ENCODE measurements around the gene ACP5. TPM values are rescaled to one million over a fixed set of nuclear protein-coding genes. Genes with fewer than 3 reads are reported as not detected.

Gene ACP5
- total RNA-seq, 1 donor from 2014 or later = 2.3 TPM

GRCh38 chr19:11554160-11554559 lies 23.3 kb downstream of the ACP5 start:
- ATAC-seq (ENCODE audit: poor library complexity) (no peak), DNase-seq (no peak)
- intact Hi-C loops (cut with DNase I) = no loop called here

- intact Hi-C loops (cut with DNase I) = no loop called here
- ATAC-seq (ENCODE audit: poor library complexity) (no peak), DNase-seq (no peak)
Measured at GRCh38 chr19:11552666-11553372, 24.6 kb downstream of the ACP5 start.

DNA sequence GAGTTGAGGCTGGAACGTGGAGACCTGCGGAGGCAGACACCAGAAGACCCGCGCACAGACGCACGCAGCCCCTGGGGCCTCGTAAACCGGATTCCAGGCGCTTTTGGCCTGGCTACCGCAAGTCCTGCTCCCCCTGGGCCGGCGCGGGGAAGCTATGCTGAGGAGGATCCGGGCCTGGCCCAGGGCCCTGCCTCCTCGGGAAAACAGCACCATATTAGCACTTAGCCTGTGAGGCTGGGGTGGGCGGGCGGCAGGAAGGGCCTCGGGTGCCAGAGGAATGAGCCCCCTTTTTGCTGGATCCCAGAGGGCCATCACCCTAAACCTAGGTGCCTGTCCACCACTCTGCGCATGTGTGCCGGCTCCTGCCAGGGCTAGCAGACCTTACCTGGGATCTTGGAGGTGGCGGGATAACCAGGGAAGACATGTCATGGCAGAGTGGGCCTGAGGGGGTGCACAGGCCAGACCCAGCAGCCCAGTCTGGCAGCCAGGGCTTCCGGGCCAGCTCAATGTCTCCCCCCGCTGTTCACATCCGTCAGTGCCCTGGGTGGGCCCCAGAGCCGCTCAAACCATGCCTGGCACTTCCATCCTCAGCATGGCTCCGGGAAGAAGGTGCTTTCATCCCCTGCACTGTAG lies 25.7 kb downstream of the ACP5 start:
- DNase-seq = no peak
- no peak for ATAC-seq (ENCODE audit: poor library complexity)
- intact Hi-C loops (cut with DNase I) = no loop called here

DNA sequence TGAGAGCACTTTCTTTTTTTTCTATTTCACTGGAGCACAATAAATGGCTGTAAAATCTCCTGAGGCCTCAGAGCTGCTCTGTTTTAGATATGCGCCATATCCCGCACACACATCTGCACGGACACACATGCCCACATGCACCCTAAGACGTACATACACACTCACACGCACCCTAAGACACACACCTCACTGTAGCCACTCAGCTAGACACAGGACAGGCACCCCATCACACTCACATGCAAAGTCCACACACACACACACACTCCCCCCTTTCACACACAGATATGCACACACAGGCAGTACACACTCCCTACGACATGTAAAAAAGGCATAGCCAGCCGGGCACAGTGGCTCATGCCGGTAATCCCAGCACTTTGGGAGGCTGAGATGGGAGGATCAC lies 27.2 kb downstream of the ACP5 start:
- ATAC-seq (ENCODE audit: poor library complexity) (no peak), DNase-seq (no peak)
- intact Hi-C loops (cut with DNase I) = no loop called here

GRCh38 chr19:11549386-11549953 lies 28.0 kb downstream of the ACP5 start:
- ATAC-seq (ENCODE audit: poor library complexity) (no peak), DNase-seq (no peak)
- intact Hi-C loops (cut with DNase I) = no loop called here

- ATAC-seq (ENCODE audit: poor library complexity) (no peak), DNase-seq (no peak)
- intact Hi-C loops (cut with DNase I) = no loop called here
Measured at GRCh38 chr19:11547929-11548700, 29.3 kb downstream of the ACP5 start.

DNA sequence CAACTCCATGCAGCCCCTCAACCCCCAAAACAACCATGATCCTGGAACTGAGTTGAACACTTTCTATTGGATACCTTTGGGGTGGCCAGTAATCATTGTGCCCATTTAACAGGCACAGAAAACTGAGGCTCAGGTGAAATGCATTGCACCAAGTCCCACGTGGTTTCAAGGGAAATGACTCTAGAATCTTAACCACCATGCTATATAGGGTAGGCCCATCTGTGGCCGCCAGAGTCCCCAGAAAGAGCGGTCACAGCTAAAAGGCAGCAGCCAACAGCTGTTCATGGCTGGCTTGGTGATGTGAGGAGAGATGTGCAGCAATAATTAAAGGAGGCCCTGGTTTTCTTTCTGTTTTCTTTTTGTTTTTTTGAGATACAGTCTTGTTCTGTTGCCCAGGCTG lies 36.2 kb downstream of the ACP5 start:
- no peak for DNase-seq
- ATAC-seq (ENCODE audit: poor library complexity) = no peak
- intact Hi-C loops (cut with DNase I) = no loop called here

DNA sequence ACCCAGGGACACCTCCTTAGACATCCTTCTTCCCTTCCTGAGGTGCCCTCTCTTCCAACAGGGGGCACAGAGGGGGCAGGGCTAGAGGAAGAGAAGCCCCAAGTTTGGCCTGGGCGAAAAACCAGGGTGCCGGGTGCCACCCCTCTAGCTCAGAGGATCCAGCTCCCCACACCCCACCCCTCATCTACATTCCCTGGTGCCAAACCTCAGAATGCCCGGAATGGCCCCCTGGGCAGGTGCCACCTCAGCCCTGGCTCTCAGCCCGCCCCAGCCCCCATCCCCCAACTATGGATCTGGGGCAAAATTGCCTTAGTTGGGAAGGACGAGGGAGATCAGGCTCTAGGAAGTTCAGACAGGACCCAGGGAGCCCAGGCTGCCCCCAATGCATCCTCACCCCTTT lies 36.8 kb downstream of the ACP5 start:
- ATAC-seq (ENCODE audit: poor library complexity) (no peak), DNase-seq (no peak)
- intact Hi-C loops (cut with DNase I) = no loop called here

DNA sequence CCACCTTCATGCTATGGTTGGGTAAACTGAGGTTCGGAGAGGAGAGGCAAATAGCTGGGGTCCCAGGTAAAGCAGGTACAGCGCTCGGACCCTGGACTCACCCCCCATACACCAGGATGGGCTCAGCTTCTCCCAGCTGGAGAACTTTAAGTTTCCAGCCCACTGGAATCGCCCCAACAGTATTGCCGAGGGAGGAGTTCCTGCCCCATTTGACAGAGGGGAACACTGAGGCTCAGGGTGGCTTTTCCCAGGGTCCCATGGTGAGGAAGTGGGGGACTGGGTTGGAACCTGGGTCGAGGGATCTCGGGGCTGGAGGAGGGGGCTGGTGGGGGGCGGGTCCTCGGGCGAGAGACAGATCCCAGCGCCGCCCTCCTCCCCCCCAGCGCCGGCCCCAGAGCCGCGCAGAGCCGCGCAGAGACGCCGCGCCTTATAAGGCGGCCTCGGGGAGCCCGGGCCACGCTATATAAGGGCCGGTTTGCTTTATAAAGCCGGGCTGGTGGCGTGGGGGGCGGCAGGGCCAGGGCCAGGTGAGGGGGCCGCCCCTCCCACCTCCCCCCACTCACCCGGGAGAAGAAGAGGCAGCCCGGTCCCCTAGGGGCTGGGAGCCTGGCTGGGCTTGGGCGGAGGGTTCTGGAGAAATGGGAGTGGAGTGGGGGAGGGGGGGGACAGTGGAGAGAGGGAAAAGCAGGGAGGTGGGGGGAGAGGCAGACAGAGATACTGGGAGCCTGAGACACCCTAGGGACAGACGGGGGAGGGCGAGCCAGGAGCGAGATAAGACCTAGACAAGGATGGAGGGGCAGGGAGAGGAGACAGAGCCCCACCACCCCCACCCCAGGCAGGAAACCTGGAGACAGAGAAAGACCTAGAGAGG lies 37.7 kb downstream of the ACP5 start:
- DNase-seq (no peak), ATAC-seq (ENCODE audit: poor library complexity) (peak; percentile 60)
- intact Hi-C loops (cut with DNase I) = no loop called here

- DNase-seq (peak; percentile 73), ATAC-seq (ENCODE audit: poor library complexity) (peak; percentile 44)
- intact Hi-C loops (cut with DNase I) = no loop called here
Measured at GRCh38 chr19:11538232-11539036, 39.0 kb downstream of the ACP5 start, which contains the start of gene CNN1. Gene CNN1, plus strand, starts transcription at chr19:11538851. Its CDS starts 77 bp downstream, at chr19:11538928.

GRCh38 chr19:11535792-11536595 lies 41.5 kb downstream of the ACP5 start:
- ATAC-seq (ENCODE audit: poor library complexity) = peak; percentile 92
- peak; percentile 94 for DNase-seq
- intact Hi-C loops (cut with DNase I) = no loop called here

- intact Hi-C loops (cut with DNase I) = no loop called here
- no peak for DNase-seq
- ATAC-seq (ENCODE audit: poor library complexity) = no peak
Measured at GRCh38 chr19:11534948-11535347, 42.5 kb downstream of the ACP5 start.

DNA sequence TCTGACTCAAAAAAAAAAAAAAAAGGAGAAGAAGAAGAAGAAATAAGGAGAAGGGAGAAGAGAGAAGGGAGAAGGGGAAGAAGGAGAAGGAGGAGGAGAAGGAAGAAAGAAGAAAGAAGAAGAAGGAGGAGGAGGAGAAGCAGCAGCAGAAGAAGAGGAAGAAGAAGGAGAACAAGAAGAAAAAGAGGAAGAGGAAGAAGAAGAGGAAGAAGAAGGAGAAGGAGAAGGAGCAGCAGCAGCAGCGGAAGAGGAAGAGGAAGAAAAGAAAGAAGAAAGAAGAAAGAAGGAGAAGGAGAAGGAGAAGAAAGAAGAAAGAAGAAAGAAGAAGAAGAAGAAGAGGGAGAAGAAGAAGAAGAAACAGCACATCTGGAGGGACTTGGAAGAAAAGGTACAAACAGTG lies 42.9 kb downstream of the ACP5 start:
- intact Hi-C loops (cut with DNase I) = no loop called here
- ATAC-seq (ENCODE audit: poor library complexity) (no peak), DNase-seq (no peak)

DNA sequence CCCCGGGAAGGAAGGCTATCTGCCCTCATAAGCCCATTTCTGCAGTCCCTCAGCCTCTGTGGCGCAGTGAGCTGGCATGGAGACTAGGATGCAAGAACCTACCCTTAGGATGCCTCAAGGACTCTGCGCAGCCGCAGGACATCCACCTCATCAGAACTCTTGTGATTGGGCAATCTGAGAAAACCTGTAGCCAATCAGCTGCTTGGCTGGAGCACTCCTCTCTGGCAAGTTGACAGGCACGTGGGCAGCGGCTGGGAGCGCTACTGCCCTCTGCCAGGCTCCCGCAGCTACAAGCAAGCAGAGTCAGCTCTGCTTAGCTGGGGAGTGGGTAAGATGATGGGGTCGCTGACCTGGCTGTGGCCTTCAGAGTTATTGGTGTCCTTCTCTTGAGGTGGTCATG lies 47.0 kb downstream of the ACP5 start:
- ATAC-seq (ENCODE audit: poor library complexity) (peak; percentile 60), DNase-seq (peak; percentile 79)
- intact Hi-C loops (cut with DNase I) = no loop called here

GRCh38 chr19:11528551-11529341 lies 48.7 kb downstream of the ACP5 start, which contains the start of gene ECSIT:
Gene ECSIT, minus strand, starts transcription at chr19:11529134. Its CDS starts 9,964 bp downstream, at chr19:11519170.
- intact Hi-C loops (cut with DNase I) = no loop called here

More at GRCh38 chr19:11528551-11529341, 48.7 kb downstream of the ACP5 start, which contains the start of gene ECSIT:
- peak; percentile 98 for ATAC-seq (ENCODE audit: poor library complexity)
- peak; percentile 98 for DNase-seq
